Fibroblast of mammary gland (primary cell): ENCODE results near the gene TLR5.

Experiments used
- DNase-seq: peaks from one replicate; pipeline ENCODE4 v3.0.0-alpha.2; 2010; ENCODE audit warnings: low read depth
- H3K4me3 ChIP-seq: 2 replicates; pipeline ENCODE4 v1.5.1; 2011; ENCODE audit warnings: low read depth, mild to moderate bottlenecking, low read length, moderate library complexity; ENCODE audit not compliant: control insufficient read depth
- TF ChIP-seq, protein P1 (sequence below): conservative IDR thresholded peaks from 2 replicates; pipeline ENCODE4 v1.5.1; 2011; ENCODE audit warnings: low read depth, low read length, inconsistent platforms; ENCODE audit not compliant: control insufficient read depth, insufficient read depth

Gene TLR5

DNA sequence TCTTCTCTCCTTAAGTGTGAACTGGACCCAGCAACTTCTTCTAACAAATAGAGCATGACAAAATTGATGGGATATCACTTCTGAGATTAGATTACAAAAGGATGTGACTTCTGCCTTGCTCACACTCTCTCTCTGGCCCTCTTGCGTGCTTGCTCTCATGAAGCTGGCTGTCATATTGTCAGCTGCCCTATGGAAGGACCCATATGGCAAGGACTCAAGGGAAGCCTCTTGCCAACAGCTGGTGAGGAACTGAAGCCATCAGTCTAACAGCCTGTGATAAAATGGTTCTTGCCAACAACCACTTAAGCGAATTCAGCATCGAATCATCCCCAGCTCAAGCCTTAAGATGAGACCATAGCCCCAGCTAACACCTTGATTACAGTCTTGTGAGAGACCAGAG is 4.8 kb upstream of the TLR5 start:
- TF ChIP-seq, protein P1, sequence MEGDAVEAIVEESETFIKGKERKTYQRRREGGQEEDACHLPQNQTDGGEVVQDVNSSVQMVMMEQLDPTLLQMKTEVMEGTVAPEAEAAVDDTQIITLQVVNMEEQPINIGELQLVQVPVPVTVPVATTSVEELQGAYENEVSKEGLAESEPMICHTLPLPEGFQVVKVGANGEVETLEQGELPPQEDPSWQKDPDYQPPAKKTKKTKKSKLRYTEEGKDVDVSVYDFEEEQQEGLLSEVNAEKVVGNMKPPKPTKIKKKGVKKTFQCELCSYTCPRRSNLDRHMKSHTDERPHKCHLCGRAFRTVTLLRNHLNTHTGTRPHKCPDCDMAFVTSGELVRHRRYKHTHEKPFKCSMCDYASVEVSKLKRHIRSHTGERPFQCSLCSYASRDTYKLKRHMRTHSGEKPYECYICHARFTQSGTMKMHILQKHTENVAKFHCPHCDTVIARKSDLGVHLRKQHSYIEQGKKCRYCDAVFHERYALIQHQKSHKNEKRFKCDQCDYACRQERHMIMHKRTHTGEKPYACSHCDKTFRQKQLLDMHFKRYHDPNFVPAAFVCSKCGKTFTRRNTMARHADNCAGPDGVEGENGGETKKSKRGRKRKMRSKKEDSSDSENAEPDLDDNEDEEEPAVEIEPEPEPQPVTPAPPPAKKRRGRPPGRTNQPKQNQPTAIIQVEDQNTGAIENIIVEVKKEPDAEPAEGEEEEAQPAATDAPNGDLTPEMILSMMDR: no peak
- DNase-seq: no peak
- H3K4me3 ChIP-seq: no peak overlapping the region

DNA sequence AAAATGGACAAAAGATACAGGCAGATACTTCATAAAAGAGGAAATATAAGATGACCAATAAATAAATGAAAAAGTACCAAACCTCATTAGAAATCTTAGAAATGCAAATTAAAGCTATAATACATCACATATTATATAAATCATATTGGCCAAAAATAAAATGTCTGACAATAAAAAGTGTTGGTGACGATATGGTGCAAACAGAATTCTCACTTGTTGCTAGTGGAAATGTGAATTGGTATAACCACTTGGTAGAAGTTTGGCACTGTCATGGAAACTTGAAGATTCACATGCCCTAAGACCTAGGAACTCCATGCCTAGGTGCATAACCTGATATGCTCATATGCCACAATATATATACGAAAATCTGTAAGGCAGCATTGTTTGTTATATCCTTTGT is 4.4 kb upstream of the TLR5 start:
- no peak overlapping the region for H3K4me3 ChIP-seq
- DNase-seq: no peak
- TF ChIP-seq, protein P1: no peak

DNA sequence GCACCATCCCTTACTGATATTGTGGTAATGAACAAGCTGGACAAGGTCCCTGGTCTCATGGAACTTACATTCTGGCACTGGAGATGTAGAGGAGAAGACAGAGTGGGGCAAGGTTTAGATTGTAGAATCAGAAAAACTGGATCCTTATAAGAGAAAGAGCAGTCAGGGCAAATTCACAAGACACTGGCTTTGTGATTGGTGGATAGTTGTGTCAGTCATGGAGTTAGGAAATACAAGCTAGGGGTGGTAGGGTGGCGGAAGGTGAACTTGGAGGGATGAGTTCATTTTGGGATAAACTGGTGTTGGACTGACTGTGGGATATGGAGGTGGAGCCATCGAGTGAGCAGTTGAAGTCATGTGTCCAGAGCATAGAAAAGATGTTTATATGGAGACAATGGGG is 3.7 kb upstream of the TLR5 start:
- no peak for DNase-seq
- no peak overlapping the region for H3K4me3 ChIP-seq
- TF ChIP-seq, protein P1: no peak

DNA sequence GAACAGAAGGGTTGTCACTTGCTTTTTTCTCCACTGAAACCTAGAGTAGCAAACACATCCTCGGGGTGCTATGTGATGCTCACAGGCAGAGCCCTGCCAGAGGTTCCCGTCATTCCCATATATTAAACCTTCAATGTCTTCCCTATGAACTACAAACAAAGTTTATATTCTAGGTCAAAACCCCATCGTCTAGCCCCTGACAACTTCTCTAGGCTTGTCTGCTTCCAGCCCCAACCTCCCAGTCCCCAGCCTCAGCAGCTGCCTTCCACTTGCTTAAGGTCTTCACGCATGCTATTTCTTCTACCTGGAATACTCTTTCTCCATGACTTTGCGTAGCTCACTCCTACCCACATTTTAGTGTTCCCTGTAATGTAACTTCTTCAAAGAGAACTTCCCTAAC is 1.9 kb upstream of the TLR5 start:
- TF ChIP-seq, protein P1: no peak
- no peak overlapping the region for H3K4me3 ChIP-seq
- DNase-seq: no peak

DNA sequence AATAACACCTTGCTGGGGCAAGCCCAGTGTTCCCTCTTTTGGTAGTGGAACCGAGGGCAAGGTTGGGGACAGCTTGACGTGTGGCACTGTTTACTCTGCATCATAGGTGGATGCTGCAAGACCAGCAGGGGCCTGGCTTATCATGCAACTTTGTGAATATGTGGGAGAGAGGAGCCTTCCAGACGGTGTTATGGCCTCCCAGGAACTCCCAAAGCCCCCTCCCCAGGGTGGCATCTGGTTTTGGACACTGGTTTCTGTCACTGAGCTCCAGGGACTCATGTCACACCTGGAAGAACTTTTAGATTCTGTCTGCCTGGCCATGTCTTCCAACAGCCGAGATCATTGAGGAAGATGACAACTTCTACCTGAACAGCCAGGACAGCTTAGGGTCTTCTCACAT is 1.4 kb upstream of the TLR5 start:
- no peak for DNase-seq
- TF ChIP-seq, protein P1: no peak
- no peak overlapping the region for H3K4me3 ChIP-seq

DNA sequence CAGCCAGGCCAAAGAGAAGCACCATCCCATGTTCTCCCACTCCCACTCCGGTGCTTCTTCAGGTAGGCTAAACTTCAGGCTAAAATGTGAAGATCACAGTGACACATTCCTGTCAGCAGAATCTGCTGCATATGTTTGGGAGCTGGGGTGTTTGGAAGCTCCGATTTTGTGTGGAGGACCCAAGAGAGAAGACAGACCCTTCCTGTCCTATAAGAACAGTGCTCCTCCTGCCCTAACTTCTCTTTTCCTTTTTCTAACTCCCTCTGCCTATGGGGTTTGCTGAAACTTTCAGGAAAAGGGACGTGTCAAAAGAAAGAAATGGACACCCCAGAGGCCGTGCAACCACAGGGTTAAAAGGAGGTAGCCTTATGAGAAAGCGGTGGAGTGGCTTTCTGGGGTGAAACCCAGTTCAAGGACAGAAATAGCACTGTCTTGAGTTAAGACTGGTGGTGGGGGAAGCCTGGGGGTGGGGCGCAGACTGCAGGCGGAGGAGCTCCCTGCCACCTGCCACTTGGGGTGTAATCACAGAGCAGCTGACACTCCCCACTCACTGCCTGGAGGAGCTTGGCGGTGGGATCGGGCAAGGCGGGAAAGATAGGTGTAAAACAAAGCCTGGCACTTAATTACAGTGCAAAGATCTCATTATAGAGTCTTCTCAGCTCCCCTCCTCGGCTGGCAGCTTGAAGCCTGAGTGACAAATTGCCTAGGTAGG is 645 bp upstream of the TLR5 start:
- no peak for DNase-seq
- H3K4me3 ChIP-seq: no peak overlapping the region
- TF ChIP-seq, protein P1: no peak

DNA sequence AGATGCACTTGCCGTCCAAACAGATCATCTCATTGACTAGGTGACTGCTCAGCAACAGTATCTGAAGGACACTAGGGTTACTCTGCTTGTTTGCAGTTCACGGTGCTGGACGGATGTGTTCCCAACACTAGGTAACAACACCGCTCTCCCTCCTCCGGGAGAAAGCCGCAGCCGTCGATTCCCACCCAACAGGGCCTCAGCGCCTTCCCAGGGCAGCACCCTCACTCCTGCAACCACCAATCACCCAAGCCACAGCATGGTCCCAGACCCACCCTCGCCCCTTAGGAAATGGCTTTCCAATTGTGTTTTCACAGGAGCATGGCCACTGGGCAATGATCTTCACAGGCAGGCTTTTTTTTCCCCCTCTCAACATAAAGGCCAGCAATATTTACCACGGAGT is 779 bp downstream of the TLR5 start:
- no peak overlapping the region for H3K4me3 ChIP-seq
- TF ChIP-seq, protein P1: no peak

More for the DNA sequence above, 779 bp downstream of the TLR5 start:
- no peak for DNase-seq
